Urinary bladder (tissue), 4 donors: ENCODE measurements around the gene OPRM1. TPM values are rescaled to one million over a fixed set of nuclear protein-coding genes. Genes with fewer than 3 reads are reported as not detected.
A peak's percentile ranks its signal among the peaks of the same experiment; 100 is the strongest.
"Not testable (repeated sequence)": the region's sequence is repeated elsewhere in the genome, so short reads cannot be mapped to it uniquely, and the experiment has no call there.

Source experiments
- DNase-seq: peaks from one replicate; pipeline ENCODE4 v3.0.0-alpha.2; 2015; ENCODE audit errors: extremely low spot score
- H3K27ac ChIP-seq: one replicate; pipeline ENCODE4 v1.5.1; 2013; ENCODE audit warnings: low read depth, mild to moderate bottlenecking, moderate library complexity
- H3K36me3 ChIP-seq: one replicate; pipeline ENCODE4 v1.6.1; 2013; ENCODE audit warnings: mild to moderate bottlenecking, moderate library complexity; ENCODE audit not compliant: insufficient read depth
- H3K4me1 ChIP-seq: one replicate; pipeline ENCODE4 v1.6.1; 2013; ENCODE audit warnings: mild to moderate bottlenecking, moderate library complexity; ENCODE audit not compliant: insufficient read depth
- H3K4me3 ChIP-seq: one replicate; pipeline ENCODE4 v1.5.1; 2013; ENCODE audit warnings: low read depth, low read length
- WGBS: extraction: QIAGEN DNeasy Blood & Tissue Kit; methylation state at CpG from one replicate; pipeline ENCODE4 v1.1.7; 2013; 5-methylcytosine and 5-hydroxymethylcytosine counted together
- polyA plus RNA-seq: library from polyadenylated mRNA; stranded (reverse); fragments of 200-250 nt; gene quantifications from one replicate; pipeline ENCODE4 v1.2.3, GENCODE V29; 2013
- total RNA-seq: library from RNA; depleted of rRNA; stranded (reverse); fragments of >200 nt; gene quantifications from one replicate; pipeline ENCODE4 v1.2.3, GENCODE V29; 2014
- donor health status: healthy with polysubstance abuse.
- donor health status: healthy.

The OPRM1 gene
- total and polyA plus RNA-seq, 2 donors = 0.09 to 1.2 TPM

GRCh38 chr6:154169193-154169847, 130.3 kb downstream of the OPRM1 start:
- no peak overlapping the region for H3K27ac ChIP-seq
- no peak for DNase-seq
- WGBS = 87% methylated on average over 5 of the region's 5 CpGs
- no peak overlapping the region for H3K4me3 ChIP-seq
- H3K36me3 ChIP-seq = peaks cover 1% of the 10 kb centered on the region
- H3K4me1 ChIP-seq = no peaks in the 10 kb centered on the region

GRCh38 chr6:154170106-154170505, 131.1 kb downstream of the OPRM1 start:
- no peak for DNase-seq
- WGBS = 66% methylated on average over 2 of the region's 2 CpGs

GRCh38 chr6:154172393-154172792, 133.4 kb downstream of the OPRM1 start:
- not testable (repeated sequence) for DNase-seq

More at GRCh38 chr6:154170106-154170505, 131.1 kb downstream of the OPRM1 start:
- Histone ChIP-seq H3K27ac (no peak overlapping the region), H3K4me1 (no peaks in the 10 kb centered on the region), H3K4me3 (no peak overlapping the region), H3K36me3 (peaks cover 1% of the 10 kb centered on the region)

GRCh38 chr6:154179434-154179833, 140.4 kb downstream of the OPRM1 start:
- WGBS = 63% methylated on average over 5 of the region's 5 CpGs
- no peaks in the 10 kb centered on the region for H3K36me3 ChIP-seq
- H3K4me1 ChIP-seq = no peaks in the 10 kb centered on the region
- no peak for DNase-seq
- H3K4me3 ChIP-seq = no peak overlapping the region
- H3K27ac ChIP-seq = no peak overlapping the region

More at GRCh38 chr6:154172393-154172792, 133.4 kb downstream of the OPRM1 start:
- not testable (repeated sequence) for H3K27ac ChIP-seq, H3K4me1 ChIP-seq, H3K36me3 ChIP-seq, H3K4me3 ChIP-seq
- WGBS = 82% methylated on average over 5 of the region's 5 CpGs

GRCh38 chr6:154187203-154187602, 148.2 kb downstream of the OPRM1 start:
- Histone ChIP-seq H3K4me3 (no peak overlapping the region), H3K4me1 (no peaks in the 10 kb centered on the region), H3K36me3 (no peaks in the 10 kb centered on the region), H3K27ac (no peak overlapping the region)
- 82% methylated on average over 3 of the region's 3 CpGs for WGBS
- DNase-seq = no peak

- Histone ChIP-seq H3K27ac (no peak overlapping the region), H3K36me3 (no peaks in the 10 kb centered on the region), H3K4me3 (no peak overlapping the region), H3K4me1 (no peaks in the 10 kb centered on the region)
- DNase-seq = no peak
Observed at GRCh38 chr6:154187714-154188113, 148.7 kb downstream of the OPRM1 start.

GRCh38 chr6:154196333-154196885, 157.4 kb downstream of the OPRM1 start:
- no peak for DNase-seq
- no peak overlapping the region for H3K4me3 ChIP-seq
- H3K27ac ChIP-seq = no peak overlapping the region
- WGBS = 76% methylated on average over 1 of the region's 1 CpG
- H3K36me3 ChIP-seq = no peaks in the 10 kb centered on the region
- no peaks in the 10 kb centered on the region for H3K4me1 ChIP-seq

- Histone ChIP-seq H3K27ac (no peak overlapping the region), H3K4me1 (no peaks in the 10 kb centered on the region), H3K36me3 (no peaks in the 10 kb centered on the region), H3K4me3 (no peak overlapping the region)
- DNase-seq = peak; percentile 28
Observed at GRCh38 chr6:154197196-154197860, 158.3 kb downstream of the OPRM1 start.

GRCh38 chr6:154201688-154202087, 162.6 kb downstream of the OPRM1 start:
- H3K4me3 ChIP-seq, H3K36me3 ChIP-seq, H3K4me1 ChIP-seq, DNase-seq, H3K27ac ChIP-seq: not testable (repeated sequence)
- WGBS = 93% methylated on average over 4 of the region's 4 CpGs

GRCh38 chr6:154202339-154202738, 163.3 kb downstream of the OPRM1 start:
- WGBS = 81% methylated on average over 3 of the region's 3 CpGs
- DNase-seq = no peak
- H3K4me1 ChIP-seq = no peaks in the 10 kb centered on the region
- no peaks in the 10 kb centered on the region for H3K36me3 ChIP-seq
- no peak overlapping the region for H3K27ac ChIP-seq
- H3K4me3 ChIP-seq = no peak overlapping the region

- Histone ChIP-seq H3K36me3 (no peaks in the 10 kb centered on the region), H3K4me3 (no peak overlapping the region), H3K27ac (no peak overlapping the region), H3K4me1 (no peaks in the 10 kb centered on the region)
- 93% methylated on average over 6 of the region's 6 CpGs for WGBS
- DNase-seq = no peak
Observed at GRCh38 chr6:154202958-154203357, 163.9 kb downstream of the OPRM1 start.

- DNase-seq = no peak
- Histone ChIP-seq H3K27ac (no peak overlapping the region), H3K4me3 (no peak overlapping the region), H3K36me3 (no peaks in the 10 kb centered on the region), H3K4me1 (no peaks in the 10 kb centered on the region)
- 92% methylated on average over 2 of the region's 2 CpGs for WGBS
Observed at GRCh38 chr6:154206141-154206540, 167.1 kb downstream of the OPRM1 start.

- 64% methylated on average over 4 of the region's 4 CpGs for WGBS
Observed at GRCh38 chr6:154206996-154207395, 168.0 kb downstream of the OPRM1 start.

GRCh38 chr6:154209555-154209954, 170.5 kb downstream of the OPRM1 start:
- 61% methylated on average over 3 of the region's 3 CpGs for WGBS
- no peak for DNase-seq
- Histone ChIP-seq H3K4me3 (no peak overlapping the region), H3K27ac (no peak overlapping the region), H3K36me3 (no peaks in the 10 kb centered on the region), H3K4me1 (no peaks in the 10 kb centered on the region)

More at GRCh38 chr6:154206996-154207395, 168.0 kb downstream of the OPRM1 start:
- Histone ChIP-seq H3K4me1 (no peaks in the 10 kb centered on the region), H3K36me3 (no peaks in the 10 kb centered on the region), H3K4me3 (no peak overlapping the region), H3K27ac (no peak overlapping the region)
- DNase-seq = no peak
